ENCODE measurements around the gene ARRDC4. TPM values are rescaled to one million over a fixed set of nuclear protein-coding genes. Genes with fewer than 3 reads are reported as not detected.

ARRDC4 gene
- total and polyA plus RNA-seq, 5 experiments from 2014 or later, result 0.53 to 1.5 (median 0.63) TPM

GRCh38 chr15:97953254-97953653 lies 7.2 kb upstream of the ARRDC4 start:
- Mint-ChIP-seq H3K9me3 (no peaks in the 10 kb centered on the region), H3K27ac (no peak overlapping the region), H3K4me1 (no peaks in the 10 kb centered on the region), H3K36me3 (no peaks in the 10 kb centered on the region), H3K27me3 (peaks cover 0 to 2% (median 0%) of the 10 kb centered on the region in 5 donors), H3K4me3 (no peak overlapping the region)
- DNase-seq, result no peak
- no peak for ATAC-seq
- POLR2A ChIA-PET, result no interaction called here

- no peak overlapping the region for H3K4me3 Mint-ChIP-seq
- no peak overlapping the region for H3K27ac Mint-ChIP-seq
- no peaks in the 10 kb centered on the region for H3K4me1 Mint-ChIP-seq
- ATAC-seq, result no peak
- peaks cover 0 to 2% (median 0%) of the 10 kb centered on the region in 5 donors for H3K27me3 Mint-ChIP-seq
- no peaks in the 10 kb centered on the region for H3K9me3 Mint-ChIP-seq
- no peaks in the 10 kb centered on the region for H3K36me3 Mint-ChIP-seq
- DNase-seq, result no peak
- POLR2A ChIA-PET, result no interaction called here
Observed at GRCh38 chr15:97953748-97954147, 6.8 kb upstream of the ARRDC4 start.

GRCh38 chr15:97955035-97955434 lies 5.5 kb upstream of the ARRDC4 start:
- DNase-seq (no peak), ATAC-seq (no peak)
- Mint-ChIP-seq H3K36me3 (no peaks in the 10 kb centered on the region), H3K4me3 (no peak overlapping the region), H3K9me3 (no peaks in the 10 kb centered on the region), H3K27ac (no peak overlapping the region), H3K27me3 (peaks cover 0 to 2% (median 0%) of the 10 kb centered on the region in 5 donors), H3K4me1 (peaks cover 6 to 11% (median 8%) of the 10 kb centered on the region in 4 donors)
- POLR2A ChIA-PET, result no interaction called here

GRCh38 chr15:97955529-97955928 lies 5.0 kb upstream of the ARRDC4 start:
- POLR2A ChIA-PET, result no interaction called here
- H3K27me3 Mint-ChIP-seq, result peaks cover 0 to 4% (median 0%) of the 10 kb centered on the region in 5 donors
- H3K4me3 Mint-ChIP-seq, result no peak overlapping the region
- ATAC-seq (no peak), DNase-seq (no peak)
- no peaks in the 10 kb centered on the region for H3K36me3 Mint-ChIP-seq
- peaks cover 6 to 13% (median 11%) of the 10 kb centered on the region in 4 donors for H3K4me1 Mint-ChIP-seq
- H3K27ac Mint-ChIP-seq, result no peak overlapping the region
- H3K9me3 Mint-ChIP-seq, result no peaks in the 10 kb centered on the region

GRCh38 chr15:97959724-97960363 lies 659 bp upstream of the ARRDC4 start:
- ATAC-seq (no peak), DNase-seq (no peak)
- Mint-ChIP-seq H3K27me3 (peaks cover 0 to 2% (median 0%) of the 10 kb centered on the region in 5 donors), H3K36me3 (no peaks in the 10 kb centered on the region), H3K27ac (peak overlapping the region; percentile 89 to 95 (median 94)), H3K4me1 (peaks cover 13 to 38% (median 28%) of the 10 kb centered on the region in 4 donors), H3K4me3 (peak overlapping the region; percentile 66 to 95 (median 88)), H3K9me3 (peaks cover 0 to 2% (median 0%) of the 10 kb centered on the region in 9 donors)
- POLR2A ChIA-PET, result no interaction called here

- H3K9me3 Mint-ChIP-seq, result peaks cover 0 to 2% (median 0%) of the 10 kb centered on the region in 9 donors
- peak in 7 of 10 donors; percentile 5 to 65 (median 34) for DNase-seq
- H3K4me1 Mint-ChIP-seq, result peaks cover 13 to 38% (median 28%) of the 10 kb centered on the region in 4 donors
- peaks cover 0 to 8% (median 6%) of the 10 kb centered on the region in 3 donors for H3K36me3 Mint-ChIP-seq
- H3K4me3 Mint-ChIP-seq, result peak overlapping the region; percentile 72 to 92 (median 86)
- peaks cover 0 to 2% (median 0%) of the 10 kb centered on the region in 5 donors for H3K27me3 Mint-ChIP-seq
- H3K27ac Mint-ChIP-seq, result peak overlapping the region; percentile 7 to 92 (median 85)
- peak in 1 of 2 donors; percentile 9 for ATAC-seq
- POLR2A ChIA-PET, result no interaction called here
Observed at GRCh38 chr15:97961067-97961954, 808 bp downstream of the ARRDC4 start.

- Mint-ChIP-seq H3K4me1 (peaks cover 13 to 40% (median 28%) of the 10 kb centered on the region in 4 donors), H3K36me3 (peaks cover 0 to 9% (median 6%) of the 10 kb centered on the region in 3 donors), H3K4me3 (peak overlapping the region in 9 of 10 donors; percentile 2 to 92 (median 87)), H3K27ac (peak overlapping the region in 2 of 10 donors; percentile 78 to 92), H3K9me3 (peaks cover 0 to 2% (median 0%) of the 10 kb centered on the region in 9 donors), H3K27me3 (peaks cover 0 to 2% (median 0%) of the 10 kb centered on the region in 5 donors)
- DNase-seq, result no peak
- POLR2A ChIA-PET, result no interaction called here
- no peak for ATAC-seq
Observed at GRCh38 chr15:97962263-97962662, 1.8 kb downstream of the ARRDC4 start.

GRCh38 chr15:97963779-97964178 lies 3.3 kb downstream of the ARRDC4 start:
- POLR2A ChIA-PET, result no interaction called here
- peaks cover 13 to 40% (median 28%) of the 10 kb centered on the region in 4 donors for H3K4me1 Mint-ChIP-seq
- ATAC-seq, result no peak
- peaks cover 0 to 2% (median 0%) of the 10 kb centered on the region in 9 donors for H3K9me3 Mint-ChIP-seq
- H3K36me3 Mint-ChIP-seq, result peaks cover under 1 to 13% (median 6%) of the 10 kb centered on the region in 3 donors
- peak overlapping the region in 5 of 10 donors; percentile 0 to 24 (median 17) for H3K27ac Mint-ChIP-seq
- DNase-seq, result no peak
- peaks cover 0 to 2% (median 0%) of the 10 kb centered on the region in 5 donors for H3K27me3 Mint-ChIP-seq
- no peak overlapping the region for H3K4me3 Mint-ChIP-seq

GRCh38 chr15:97966246-97966645 lies 5.7 kb downstream of the ARRDC4 start:
- DNase-seq, result no peak
- Mint-ChIP-seq H3K4me3 (no peak overlapping the region), H3K27me3 (no peaks in the 10 kb centered on the region), H3K36me3 (peaks cover 6 to 35% (median 12%) of the 10 kb centered on the region in 3 donors), H3K9me3 (peaks cover 0 to 2% (median 0%) of the 10 kb centered on the region in 9 donors), H3K4me1 (peaks cover 7 to 28% (median 16%) of the 10 kb centered on the region in 4 donors), H3K27ac (peak overlapping the region in 1 of 10 donors; percentile 68)
- ATAC-seq, result no peak
- POLR2A ChIA-PET, result no interaction called here

GRCh38 chr15:97966924-97967620 lies 6.6 kb downstream of the ARRDC4 start:
- Mint-ChIP-seq H3K36me3 (peaks cover 6 to 43% (median 17%) of the 10 kb centered on the region in 3 donors), H3K9me3 (no peaks in the 10 kb centered on the region), H3K27me3 (no peaks in the 10 kb centered on the region), H3K4me3 (no peak overlapping the region), H3K27ac (no peak overlapping the region), H3K4me1 (peaks cover 3 to 21% (median 8%) of the 10 kb centered on the region in 4 donors)
- POLR2A ChIA-PET, result no interaction called here
- ATAC-seq (no peak), DNase-seq (no peak)

- Mint-ChIP-seq H3K4me1 (peaks cover 3 to 12% (median 6%) of the 10 kb centered on the region in 4 donors), H3K27ac (no peak overlapping the region), H3K36me3 (peaks cover 6 to 50% (median 22%) of the 10 kb centered on the region in 3 donors), H3K4me3 (no peak overlapping the region), H3K27me3 (no peaks in the 10 kb centered on the region), H3K9me3 (no peaks in the 10 kb centered on the region)
- DNase-seq, result no peak
- no peak for ATAC-seq
- POLR2A ChIA-PET, result no interaction called here
Observed at GRCh38 chr15:97967881-97968280, 7.4 kb downstream of the ARRDC4 start.

- ATAC-seq, result no peak
- H3K9me3 Mint-ChIP-seq, result no peaks in the 10 kb centered on the region
- H3K36me3 Mint-ChIP-seq, result peaks cover 6 to 51% (median 22%) of the 10 kb centered on the region in 3 donors
- POLR2A ChIA-PET, result no interaction called here
- H3K4me1 Mint-ChIP-seq, result peaks cover 1 to 7% (median 4%) of the 10 kb centered on the region in 4 donors
- DNase-seq, result no peak
- H3K4me3 Mint-ChIP-seq, result no peak overlapping the region
- no peak overlapping the region for H3K27ac Mint-ChIP-seq
- H3K27me3 Mint-ChIP-seq, result no peaks in the 10 kb centered on the region
Observed at GRCh38 chr15:97968380-97968779, 7.9 kb downstream of the ARRDC4 start.

All from naive thymus-derived CD8-positive, alpha-beta T cell (primary cell).